Adrenal gland (tissue), 5 donors: ENCODE data around the gene MAP1B.

Source experiments
- POLR2A ChIP-seq, 2 donors: fragments of 450-650 bp; IDR thresholded peaks; one replicate each; pipeline ENCODE4 v1.6.1; 2017; ENCODE audit warnings: antibody characterized with exemption in 2 of 2, mild to moderate bottlenecking in 2 of 2, moderate library complexity in 1 of 2
- TF ChIP-seq, protein P1 (sequence below), 6 experiments: fragments of 450-650 bp in 4 of 6; fragments of 200-600 bp in 2 of 6; sonication (generic) in 1 of 6; IDR thresholded peaks; 1 replicate in 5 of 6; 2 replicates in 1 of 6; pipeline versions ENCODE4 v1.5.1 to v1.8.0; 2016 to 2021; ENCODE audit warnings: antibody characterized with exemption in 6 of 6, mild to moderate bottlenecking in 2 of 6, moderate library complexity in 1 of 6
- donor health status: DM: no; HTN: no; CAD: no.

DNA sequence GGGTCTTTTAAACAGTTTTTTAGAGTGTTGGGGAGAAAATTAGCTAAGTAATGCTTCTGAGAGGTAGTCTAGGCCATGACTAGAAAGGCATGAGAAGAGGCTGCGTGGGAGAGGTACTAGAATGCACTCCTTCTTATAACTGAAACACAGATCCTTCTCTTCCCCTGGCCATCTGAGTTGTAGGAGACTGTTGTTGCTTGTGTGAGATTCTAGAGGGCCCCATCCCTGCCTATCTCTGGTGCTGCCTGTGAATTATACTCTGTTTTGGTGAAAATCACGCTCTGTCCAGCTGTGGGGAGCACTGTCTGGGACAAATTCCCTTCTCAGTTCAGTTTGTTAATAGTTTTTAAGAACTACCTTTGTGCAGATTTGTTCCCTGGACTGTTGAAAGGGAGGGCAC, 37.5 kb downstream of the MAP1B start:
- TF ChIP-seq, protein P1, sequence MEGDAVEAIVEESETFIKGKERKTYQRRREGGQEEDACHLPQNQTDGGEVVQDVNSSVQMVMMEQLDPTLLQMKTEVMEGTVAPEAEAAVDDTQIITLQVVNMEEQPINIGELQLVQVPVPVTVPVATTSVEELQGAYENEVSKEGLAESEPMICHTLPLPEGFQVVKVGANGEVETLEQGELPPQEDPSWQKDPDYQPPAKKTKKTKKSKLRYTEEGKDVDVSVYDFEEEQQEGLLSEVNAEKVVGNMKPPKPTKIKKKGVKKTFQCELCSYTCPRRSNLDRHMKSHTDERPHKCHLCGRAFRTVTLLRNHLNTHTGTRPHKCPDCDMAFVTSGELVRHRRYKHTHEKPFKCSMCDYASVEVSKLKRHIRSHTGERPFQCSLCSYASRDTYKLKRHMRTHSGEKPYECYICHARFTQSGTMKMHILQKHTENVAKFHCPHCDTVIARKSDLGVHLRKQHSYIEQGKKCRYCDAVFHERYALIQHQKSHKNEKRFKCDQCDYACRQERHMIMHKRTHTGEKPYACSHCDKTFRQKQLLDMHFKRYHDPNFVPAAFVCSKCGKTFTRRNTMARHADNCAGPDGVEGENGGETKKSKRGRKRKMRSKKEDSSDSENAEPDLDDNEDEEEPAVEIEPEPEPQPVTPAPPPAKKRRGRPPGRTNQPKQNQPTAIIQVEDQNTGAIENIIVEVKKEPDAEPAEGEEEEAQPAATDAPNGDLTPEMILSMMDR (IDR thresholded peaks at IDR 0.05) = no peak
- TF ChIP-seq POLR2A (IDR thresholded peaks at IDR 0.05) = no peak
